ENCODE measurements around the gene C1orf21.

Gene C1orf21

GRCh38 chr1:184517130-184517529, 130.3 kb downstream of the C1orf21 start:
- DNase-seq (ENCODE audit: low spot score) = no peak

- no peak for DNase-seq (ENCODE audit: low spot score)
Observed at GRCh38 chr1:184518736-184519357, 132.0 kb downstream of the C1orf21 start.

- DNase-seq (ENCODE audit: low spot score) = no peak
Observed at GRCh38 chr1:184520336-184520735, 133.5 kb downstream of the C1orf21 start.

DNA sequence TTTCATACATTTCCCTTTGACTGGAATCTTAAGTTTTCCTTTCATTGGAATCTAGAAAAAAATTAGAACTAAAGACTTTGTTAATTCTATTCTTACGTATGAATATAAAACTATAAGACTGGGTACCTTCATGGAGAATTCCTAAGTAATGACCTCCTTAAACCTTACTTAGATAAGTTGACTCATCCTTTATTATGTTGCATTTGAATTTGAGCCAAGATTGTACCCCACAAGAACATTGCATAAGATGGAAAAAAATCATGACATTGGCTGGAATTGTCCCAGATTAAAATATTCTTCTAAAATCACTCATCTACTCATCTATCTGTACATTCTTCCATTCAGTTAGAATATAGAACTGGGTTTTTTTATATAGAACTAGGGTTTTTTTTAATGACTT, 137.4 kb downstream of the C1orf21 start:
- no peak for DNase-seq (ENCODE audit: low spot score)

DNA sequence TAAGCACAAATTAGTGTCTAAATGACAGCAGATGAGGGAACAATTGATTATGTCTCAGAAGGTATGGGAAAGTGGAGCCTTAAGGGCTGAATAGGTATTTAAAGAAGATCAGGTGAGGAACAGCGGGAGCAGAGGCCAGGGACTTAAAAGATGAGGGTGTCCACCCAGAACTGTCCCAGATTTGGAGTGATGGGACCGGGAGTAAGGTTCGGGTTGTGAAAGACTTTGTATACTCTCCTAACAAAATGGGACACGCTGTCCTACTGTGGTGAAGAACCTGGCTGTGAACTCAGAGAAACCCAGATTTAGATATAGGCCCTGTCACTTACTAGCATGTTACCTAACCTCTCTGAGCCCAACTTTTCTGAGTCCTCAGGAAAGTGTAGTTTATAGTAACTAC, 140.6 kb downstream of the C1orf21 start:
- no peak for DNase-seq (ENCODE audit: low spot score)

DNA sequence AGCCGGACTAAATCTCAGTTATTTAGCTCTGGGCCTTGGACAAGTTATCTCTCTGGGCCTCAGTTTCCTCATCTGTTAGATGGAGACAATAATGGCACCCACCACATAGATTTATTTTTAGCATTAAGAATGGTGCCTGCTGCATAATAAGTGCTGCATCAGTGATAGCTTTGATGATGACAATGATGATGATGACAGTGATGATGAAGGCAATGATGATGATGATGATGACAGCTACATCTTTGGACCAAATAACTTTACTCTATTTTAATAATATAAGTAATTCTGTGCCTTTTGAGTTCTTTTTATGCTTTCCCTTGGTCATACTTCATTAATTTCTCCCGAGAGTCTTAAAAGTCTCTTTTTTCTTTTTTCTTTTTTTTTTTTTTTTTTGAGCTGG, 143.4 kb downstream of the C1orf21 start:
- DNase-seq (ENCODE audit: low spot score) = no peak

DNA sequence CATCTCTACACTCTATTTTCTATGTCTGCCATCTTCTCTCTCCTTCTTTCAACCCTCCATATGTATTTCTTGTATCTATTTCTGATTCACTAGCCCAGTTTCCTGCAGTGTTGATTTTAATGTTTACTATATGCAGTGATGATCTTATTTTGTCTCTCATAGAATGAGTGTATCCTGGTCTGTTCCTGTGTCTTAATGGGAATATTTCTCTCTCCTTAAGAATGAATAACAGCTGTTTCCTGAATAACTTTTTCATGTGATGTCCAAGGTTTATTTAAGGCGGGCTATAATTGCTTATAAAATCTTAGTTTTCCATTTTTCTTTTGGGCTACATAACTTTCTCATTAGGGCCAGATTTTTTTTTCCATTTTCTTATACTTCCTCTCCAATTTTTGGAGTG, 144.5 kb downstream of the C1orf21 start:
- DNase-seq (ENCODE audit: low spot score) = no peak

- no peak for DNase-seq (ENCODE audit: low spot score)
Observed at GRCh38 chr1:184532199-184532598, 145.4 kb downstream of the C1orf21 start.

DNA sequence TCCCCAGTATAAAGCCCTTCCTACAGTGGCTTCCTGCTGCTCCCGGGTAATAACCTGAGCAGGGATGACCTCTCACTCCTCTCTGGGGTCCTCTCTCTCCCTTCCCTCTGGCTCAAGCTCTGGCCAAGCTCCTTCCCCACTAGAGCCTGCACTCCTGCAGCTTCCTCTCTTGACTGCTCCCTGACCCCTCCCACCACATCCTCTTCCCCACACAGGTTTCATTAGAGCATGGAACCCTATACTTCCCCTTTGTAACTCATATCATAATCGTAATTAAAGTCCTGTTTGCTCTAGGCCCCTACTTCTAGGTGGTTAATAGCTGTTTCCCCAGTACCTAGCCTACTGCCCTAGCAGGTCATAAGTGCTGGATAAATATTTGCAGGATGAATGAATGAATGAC, 146.2 kb downstream of the C1orf21 start:
- DNase-seq (ENCODE audit: low spot score) = no peak

DNA sequence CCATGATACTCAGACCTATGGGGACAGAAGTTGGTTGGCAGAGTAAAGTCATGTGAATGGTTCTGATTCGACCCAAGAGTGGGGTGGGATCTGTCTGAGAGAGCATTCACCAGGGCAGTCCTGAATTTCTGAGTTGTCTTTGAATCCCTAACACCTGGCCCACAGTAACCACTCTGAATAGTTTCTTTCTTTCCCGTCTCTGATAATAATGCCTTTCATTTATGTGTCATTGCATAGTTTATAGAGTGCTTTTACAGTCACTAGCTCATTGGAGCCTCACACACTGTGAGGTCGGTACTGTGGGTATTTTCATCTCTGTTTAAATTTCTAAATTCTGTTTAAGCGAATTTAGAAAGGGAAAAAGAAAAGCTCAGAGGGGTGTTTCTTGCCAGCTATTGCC, 147.1 kb downstream of the C1orf21 start:
- DNase-seq (ENCODE audit: low spot score) = no peak

DNA sequence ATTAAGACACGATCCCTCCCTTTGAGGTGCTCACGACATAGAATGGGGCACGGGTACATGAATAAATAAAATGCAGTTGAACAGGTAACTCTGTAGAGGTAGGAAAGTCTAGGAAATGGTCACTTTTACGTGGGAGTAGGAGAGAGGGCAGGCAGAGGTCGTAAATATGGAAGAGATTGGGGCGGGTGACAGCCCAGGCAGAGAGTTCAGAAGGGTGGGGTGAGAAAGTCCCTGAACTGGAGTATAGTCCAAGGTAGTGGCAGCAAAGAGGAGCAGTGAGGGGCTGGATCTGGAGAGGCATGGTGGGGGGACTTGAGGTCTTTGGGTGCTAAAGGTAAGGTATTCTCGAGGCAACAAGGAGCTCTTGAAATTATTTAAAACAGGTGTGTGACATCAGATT, 147.9 kb downstream of the C1orf21 start:
- no peak for DNase-seq (ENCODE audit: low spot score)

GRCh38 chr1:184535191-184535970, 148.6 kb downstream of the C1orf21 start:
- no peak for DNase-seq (ENCODE audit: low spot score)

DNA sequence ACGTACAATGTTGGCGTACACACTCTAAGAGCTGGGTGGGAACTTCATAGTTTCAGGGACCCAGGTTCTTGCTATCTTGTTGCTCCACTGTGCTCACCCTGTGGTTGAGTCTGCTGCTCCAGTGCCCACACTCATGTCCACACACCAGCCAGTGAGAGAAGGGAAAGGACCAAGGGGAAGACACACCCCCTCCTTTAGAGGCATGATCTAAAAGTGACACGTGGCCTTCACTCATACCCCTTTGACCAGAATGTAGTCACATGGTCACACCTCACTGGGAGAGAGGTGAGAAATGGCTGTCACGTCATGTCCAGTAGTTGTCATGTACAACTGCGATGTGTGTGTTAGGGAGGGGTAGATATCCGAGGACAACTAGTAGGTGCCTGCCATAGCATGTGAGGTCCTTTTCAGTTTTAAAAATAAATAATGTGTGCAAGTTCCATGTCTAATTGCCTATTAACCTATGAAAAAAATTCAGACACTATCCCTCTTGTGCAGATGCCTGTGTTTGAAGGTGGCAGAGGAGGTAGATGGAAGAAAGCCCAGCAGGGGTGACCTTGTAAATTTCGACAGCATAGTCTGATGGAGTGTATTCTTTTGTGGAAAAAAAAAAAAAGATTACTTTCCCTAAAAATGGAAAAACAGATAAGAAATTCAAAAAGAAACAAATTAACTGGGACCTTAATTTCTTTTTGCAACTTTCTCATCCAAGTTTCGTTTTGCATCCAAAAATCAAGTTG, 149.6 kb downstream of the C1orf21 start:
- no peak for DNase-seq (ENCODE audit: low spot score)

GRCh38 chr1:184539580-184539979, 152.8 kb downstream of the C1orf21 start:
- no peak for DNase-seq (ENCODE audit: low spot score)

GRCh38 chr1:184541537-184542152, 154.8 kb downstream of the C1orf21 start:
- no peak for DNase-seq (ENCODE audit: low spot score)

- no peak for DNase-seq (ENCODE audit: low spot score)
Observed at GRCh38 chr1:184542291-184542690, 155.5 kb downstream of the C1orf21 start.

- no peak for DNase-seq (ENCODE audit: low spot score)
Observed at GRCh38 chr1:184545601-184546000, 158.8 kb downstream of the C1orf21 start.

DNA sequence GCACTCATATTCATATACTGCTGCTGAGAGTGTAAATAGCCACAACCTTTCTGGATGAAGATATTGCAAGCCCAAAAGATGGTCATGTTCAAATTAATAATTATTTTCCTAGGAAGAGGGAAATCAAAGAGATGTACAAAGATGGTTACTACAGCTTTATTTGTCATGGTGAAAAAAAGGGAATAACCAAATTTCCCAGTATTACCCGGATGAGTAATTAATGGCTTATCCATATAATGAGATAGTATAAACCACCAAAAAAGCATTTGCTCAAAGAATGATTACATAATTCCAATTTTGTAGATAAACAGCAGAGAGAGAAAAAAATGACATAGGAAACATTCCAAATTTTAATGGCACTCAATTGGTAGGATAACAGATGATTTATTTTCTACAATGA, 165.6 kb downstream of the C1orf21 start:
- DNase-seq (ENCODE audit: low spot score) = no peak

- DNase-seq (ENCODE audit: low spot score) = no peak
Observed at GRCh38 chr1:184553845-184554244, 167.0 kb downstream of the C1orf21 start.

DNA sequence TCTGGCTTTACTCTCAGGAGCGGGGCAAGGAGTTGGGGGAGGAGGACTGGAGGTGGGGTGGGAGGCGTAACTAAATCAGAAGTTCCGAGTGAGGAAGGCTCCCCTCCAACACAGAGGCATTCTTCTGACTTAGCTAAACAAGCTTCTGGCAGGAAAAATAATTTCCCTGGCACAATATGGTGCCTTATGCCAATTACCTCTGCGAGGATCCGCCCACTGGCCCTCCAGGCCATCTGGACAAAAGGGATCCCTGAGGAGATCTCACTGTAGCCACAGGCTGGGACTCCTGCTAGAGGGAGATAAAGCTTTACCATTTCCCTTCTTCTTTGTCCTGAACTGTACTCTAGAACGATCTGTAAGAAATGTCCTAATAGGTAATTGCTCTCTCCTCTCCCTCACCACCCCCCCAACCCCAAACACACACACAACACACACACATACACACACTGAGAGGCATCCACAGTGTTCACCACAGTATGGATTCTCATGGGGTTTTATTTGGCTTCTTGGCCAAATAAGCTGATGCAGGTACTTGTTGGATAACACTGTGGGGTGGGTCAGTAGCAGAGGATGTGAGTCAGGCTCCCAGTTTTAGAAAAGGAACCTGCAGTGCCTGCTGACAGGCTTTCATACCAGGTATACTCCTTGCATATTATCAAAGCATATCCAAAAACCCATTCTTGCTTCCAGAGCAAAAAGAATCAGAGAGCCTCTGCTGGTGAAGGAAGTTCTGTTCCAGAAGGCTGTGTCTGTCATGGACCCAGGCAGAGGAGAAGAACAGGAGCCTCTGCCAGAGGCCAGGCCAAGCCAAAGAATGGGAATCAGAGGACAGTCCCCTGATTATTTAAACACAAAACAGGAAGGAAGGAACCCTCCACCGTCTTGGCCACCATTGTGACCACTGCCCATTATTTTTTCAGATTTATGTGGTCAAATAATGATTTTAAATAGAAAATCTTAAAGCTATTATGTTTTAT, 169.1 kb downstream of the C1orf21 start:
- no peak for DNase-seq (ENCODE audit: low spot score)

DNA sequence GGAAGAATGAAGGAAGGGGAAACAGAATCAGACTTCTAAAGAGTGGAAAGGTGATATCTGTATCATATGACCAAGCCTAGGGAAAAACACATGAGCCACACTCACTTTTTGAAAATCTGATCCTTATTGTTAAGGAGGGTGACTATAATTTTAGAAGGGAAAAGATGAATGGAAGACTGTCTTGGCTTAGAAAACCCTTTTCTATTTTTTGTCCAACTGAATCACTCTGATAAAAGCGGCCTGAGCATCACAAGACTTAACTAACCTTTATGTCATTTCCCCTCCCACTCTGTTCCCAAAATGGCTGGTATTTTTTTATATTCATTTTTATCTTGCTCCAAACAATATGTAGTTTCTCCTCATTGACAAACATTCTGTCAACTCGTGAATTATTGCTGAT, 169.8 kb downstream of the C1orf21 start:
- no peak for DNase-seq (ENCODE audit: low spot score)
